HEK293 (cell line): ENCODE measurements around the gene MOGAT3.
A peak's percentile ranks its signal among the peaks of the same experiment; 100 is the strongest.

Experiments
- CTCF ChIA-PET: fragments of 350-600 bp; formaldehyde crosslinking; extraction: SDS; loops from one replicate; lab custom pipeline; 2021; ENCODE audit warnings: antibody characterized with exemption; lab: Yijun Ruan, JAX
- POLR2A ChIA-PET: fragments of 300-600 bp; formaldehyde crosslinking; extraction: SDS; loops from one replicate; lab custom pipeline; 2020; ENCODE audit warnings: antibody characterized with exemption, inconsistent platforms; lab: Yijun Ruan, JAX
- H3K27ac ChIP-seq: fragments of 200-500 bp; sonication (Bioruptor generic); 2 replicates; pipeline ENCODE4 v1.5.1; 2014; ENCODE audit warnings: low read depth, low read length, control low read depth, inconsistent platforms; ENCODE audit errors: extremely low read depth
- H3K36me3 ChIP-seq, 2 experiments: fragments of 200-500 bp in 1 of 2; sonication (Bioruptor generic) in 1 of 2; 1 replicate in 1 of 2; 2 replicates in 1 of 2; pipeline ENCODE4 v1.5.1; 2014 to 2017; ENCODE audit warnings: inconsistent platforms in 2 of 2, low read length in 2 of 2; ENCODE audit not compliant: control insufficient read depth in 2 of 2, insufficient read depth in 1 of 2
- H3K4me1 ChIP-seq: fragments of 200-500 bp; sonication (Bioruptor generic); 2 replicates; pipeline ENCODE4 v1.5.1; 2014; ENCODE audit warnings: mild to moderate bottlenecking, low read length, inconsistent platforms; ENCODE audit not compliant: control insufficient read depth, insufficient read depth
- H3K4me3 ChIP-seq: 2 replicates; pipeline ENCODE4 v1.5.1; 2011; ENCODE audit warnings: low read depth, mild to moderate bottlenecking, control low read depth, low read length, moderate library complexity
- H3K9me3 ChIP-seq: fragments of 200-500 bp; sonication (Bioruptor generic); 2 replicates; pipeline ENCODE4 v1.5.1; 2014; ENCODE audit warnings: low read depth, low read length, inconsistent platforms; ENCODE audit not compliant: control insufficient read depth, insufficient read depth
- BCL11A ChIP-seq: fragments of 450-650 bp; formaldehyde crosslinking; IDR thresholded peaks from 2 replicates; pipeline ENCODE4 v1.5.1; 2016; ENCODE audit warnings: low read depth, missing biosample characterization, missing genetic modification characterization
- GLIS2 ChIP-seq: fragments of 450-650 bp; formaldehyde crosslinking; IDR thresholded peaks from 2 replicates; pipeline ENCODE4 v1.5.1; 2016; ENCODE audit warnings: missing biosample characterization, missing genetic modification characterization
- HOXD13 ChIP-seq: sonication (generic); formaldehyde crosslinking; IDR thresholded peaks from 2 replicates; pipeline ENCODE4 v1.8.0; 2022; ENCODE audit warnings: missing genetic modification reagents, borderline replicate concordance
- INSM2 ChIP-seq: fragments of 450-650 bp; formaldehyde crosslinking; IDR thresholded peaks from 2 replicates; pipeline ENCODE4 v1.5.1; 2016; ENCODE audit warnings: missing biosample characterization, missing genetic modification characterization
- KLF1 ChIP-seq: fragments of 450-650 bp; formaldehyde crosslinking; IDR thresholded peaks from 2 replicates; pipeline ENCODE4 v1.5.1; 2016; ENCODE audit warnings: missing biosample characterization, missing genetic modification characterization
- KLF10 ChIP-seq: fragments of 450-650 bp; IDR thresholded peaks from 2 replicates; pipeline ENCODE4 v1.5.1; 2018; ENCODE audit warnings: missing biosample characterization, mild to moderate bottlenecking, missing genetic modification characterization
- KLF17 ChIP-seq: fragments of 450-650 bp; formaldehyde crosslinking; IDR thresholded peaks from 2 replicates; pipeline ENCODE4 v1.5.1; 2016; ENCODE audit warnings: missing biosample characterization, missing genetic modification characterization
- PATZ1 ChIP-seq: fragments of 450-650 bp; formaldehyde crosslinking; IDR thresholded peaks from 2 replicates; pipeline ENCODE4 v1.5.1; 2016; ENCODE audit warnings: missing biosample characterization, missing genetic modification characterization
- PRDM10 ChIP-seq: fragments of 450-650 bp; formaldehyde crosslinking; IDR thresholded peaks from 2 replicates; pipeline ENCODE4 v1.5.1; 2016; ENCODE audit warnings: missing biosample characterization, missing genetic modification characterization
- RBAK ChIP-seq: fragments of 450-650 bp; formaldehyde crosslinking; IDR thresholded peaks from 2 replicates; pipeline ENCODE4 v1.5.1; 2016; ENCODE audit warnings: missing biosample characterization, missing genetic modification characterization
- SALL2 ChIP-seq: fragments of 450-650 bp; formaldehyde crosslinking; IDR thresholded peaks from 2 replicates; pipeline ENCODE4 v1.5.0; 2017; ENCODE audit warnings: missing biosample characterization, mild to moderate bottlenecking, missing genetic modification characterization, borderline replicate concordance
- TCF7L2 ChIP-seq: IDR thresholded peaks from 2 replicates; pipeline ENCODE4 v1.6.1; 2011; ENCODE audit warnings: low read depth, mild to moderate bottlenecking, inconsistent platforms, low read length, moderate library complexity, borderline replicate concordance
- ZBTB48 ChIP-seq: fragments of 450-650 bp; formaldehyde crosslinking; IDR thresholded peaks from 2 replicates; pipeline ENCODE4 v1.5.1; 2016; ENCODE audit warnings: missing biosample characterization, missing genetic modification characterization
- ZNF114 ChIP-seq: fragments of 450-650 bp; formaldehyde crosslinking; IDR thresholded peaks from 2 replicates; pipeline ENCODE4 v1.5.0; 2017; ENCODE audit warnings: missing biosample characterization, missing genetic modification characterization
- ZNF202 ChIP-seq: fragments of 450-650 bp; formaldehyde crosslinking; IDR thresholded peaks from 2 replicates; pipeline ENCODE4 v1.5.1; 2016; ENCODE audit warnings: missing biosample characterization, missing genetic modification characterization, borderline replicate concordance
- ZNF23 ChIP-seq: fragments of 450-650 bp; formaldehyde crosslinking; IDR thresholded peaks from 2 replicates; pipeline ENCODE4 v1.5.1; 2016; ENCODE audit warnings: missing biosample characterization, missing genetic modification characterization, borderline replicate concordance
- ZNF555 ChIP-seq: fragments of 450-650 bp; formaldehyde crosslinking; conservative IDR thresholded peaks from 2 replicates; pipeline ENCODE4 v1.5.1; 2017; ENCODE audit warnings: missing biosample characterization, mild to moderate bottlenecking, missing genetic modification characterization, inconsistent platforms
- ZNF626 ChIP-seq: fragments of 450-650 bp; sonication (Bioruptor Pico); formaldehyde crosslinking; IDR thresholded peaks from 2 replicates; pipeline ENCODE4 v1.5.1; 2018; ENCODE audit warnings: missing biosample characterization, missing genetic modification characterization, inconsistent platforms
- ZNF629 ChIP-seq: fragments of 450-650 bp; formaldehyde crosslinking; IDR thresholded peaks from 2 replicates; pipeline ENCODE4 v1.5.1; 2017; ENCODE audit warnings: missing biosample characterization, missing genetic modification characterization
- ZNF747 ChIP-seq: fragments of 450-650 bp; formaldehyde crosslinking; IDR thresholded peaks from 2 replicates; pipeline ENCODE4 v1.5.1; 2016; ENCODE audit warnings: missing biosample characterization, missing genetic modification characterization
- ZNF776 ChIP-seq: fragments of 450-650 bp; formaldehyde crosslinking; IDR thresholded peaks from 2 replicates; pipeline ENCODE4 v1.5.0; 2017; ENCODE audit warnings: missing biosample characterization, missing genetic modification characterization, borderline replicate concordance
- TF ChIP-seq, protein P1 (sequence below): fragments of 450-650 bp; formaldehyde crosslinking; IDR thresholded peaks from 2 replicates; pipeline ENCODE4 v1.5.1; 2017; ENCODE audit warnings: missing biosample characterization, missing genetic modification characterization
- TF ChIP-seq, protein P2 (sequence below): fragments of 450-650 bp; formaldehyde crosslinking; IDR thresholded peaks from 2 replicates; pipeline ENCODE4 v1.5.1; 2016; ENCODE audit warnings: missing biosample characterization, missing genetic modification characterization

MOGAT3 gene

GRCh38 chr7:101159696-101160674 is 40.9 kb downstream of the MOGAT3 start:
- no peak overlapping the region for H3K27ac ChIP-seq
- POLR2A ChIA-PET, result interaction anchor here (0.6 kb wide), 3 partner anchors 22 to 270 kb away, joined by 3 to 4 read pairs (median 3); no protein-coding TSS in a partner anchor
- no peak for TF ChIP-seq ZNF202
- TF ChIP-seq ZNF747 (tag by site-specific recombination), result 0 out of 2 replicates have a peak, but pooled peaks have one; percentile 24
- peak; percentile 70 for TF ChIP-seq ZBTB48 (tag by site-specific recombination)
- TF ChIP-seq, protein P1, sequence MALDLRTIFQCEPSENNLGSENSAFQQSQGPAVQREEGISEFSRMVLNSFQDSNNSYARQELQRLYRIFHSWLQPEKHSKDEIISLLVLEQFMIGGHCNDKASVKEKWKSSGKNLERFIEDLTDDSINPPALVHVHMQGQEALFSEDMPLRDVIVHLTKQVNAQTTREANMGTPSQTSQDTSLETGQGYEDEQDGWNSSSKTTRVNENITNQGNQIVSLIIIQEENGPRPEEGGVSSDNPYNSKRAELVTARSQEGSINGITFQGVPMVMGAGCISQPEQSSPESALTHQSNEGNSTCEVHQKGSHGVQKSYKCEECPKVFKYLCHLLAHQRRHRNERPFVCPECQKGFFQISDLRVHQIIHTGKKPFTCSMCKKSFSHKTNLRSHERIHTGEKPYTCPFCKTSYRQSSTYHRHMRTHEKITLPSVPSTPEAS (tag by site-specific recombination), result peak; percentile 94
- no peak for TF ChIP-seq KLF10
- no peak for TF ChIP-seq ZNF626 (tag by site-specific recombination)
- TF ChIP-seq ZNF776, result 0 out of 2 replicates have a peak, but pooled peaks have one; percentile 26
- TF ChIP-seq BCL11A (tag by site-specific recombination), result no peak
- TF ChIP-seq ZNF114 (tag by site-specific recombination), result no peak
- 0 out of 2 replicates have a peak, but pooled peaks have one; percentile 16 for TF ChIP-seq INSM2 (tag by site-specific recombination)
- TF ChIP-seq HOXD13 (CRISPR knock-in tag), result no peak
- TF ChIP-seq PRDM10 (tag by site-specific recombination), result peak; percentile 75
- TF ChIP-seq RBAK, result peak; percentile 43; the same call in 1 of the 2 replicates
- no peak for TF ChIP-seq ZNF23 (tag by site-specific recombination)
- TF ChIP-seq, protein P2, sequence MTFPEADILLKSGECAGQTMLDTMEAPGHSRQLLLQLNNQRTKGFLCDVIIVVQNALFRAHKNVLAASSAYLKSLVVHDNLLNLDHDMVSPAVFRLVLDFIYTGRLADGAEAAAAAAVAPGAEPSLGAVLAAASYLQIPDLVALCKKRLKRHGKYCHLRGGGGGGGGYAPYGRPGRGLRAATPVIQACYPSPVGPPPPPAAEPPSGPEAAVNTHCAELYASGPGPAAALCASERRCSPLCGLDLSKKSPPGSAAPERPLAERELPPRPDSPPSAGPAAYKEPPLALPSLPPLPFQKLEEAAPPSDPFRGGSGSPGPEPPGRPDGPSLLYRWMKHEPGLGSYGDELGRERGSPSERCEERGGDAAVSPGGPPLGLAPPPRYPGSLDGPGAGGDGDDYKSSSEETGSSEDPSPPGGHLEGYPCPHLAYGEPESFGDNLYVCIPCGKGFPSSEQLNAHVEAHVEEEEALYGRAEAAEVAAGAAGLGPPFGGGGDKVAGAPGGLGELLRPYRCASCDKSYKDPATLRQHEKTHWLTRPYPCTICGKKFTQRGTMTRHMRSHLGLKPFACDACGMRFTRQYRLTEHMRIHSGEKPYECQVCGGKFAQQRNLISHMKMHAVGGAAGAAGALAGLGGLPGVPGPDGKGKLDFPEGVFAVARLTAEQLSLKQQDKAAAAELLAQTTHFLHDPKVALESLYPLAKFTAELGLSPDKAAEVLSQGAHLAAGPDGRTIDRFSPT, result peak; percentile 29; the same call in 1 of the 2 replicates
- peak; percentile 14; the same call in 1 of the 2 replicates for TF ChIP-seq ZNF629 (tag by site-specific recombination)
- no peak for TF ChIP-seq KLF1 (tag by site-specific recombination)
- 0 out of 2 replicates have a peak, but pooled peaks have one; percentile 30 for TF ChIP-seq SALL2
- TF ChIP-seq ZNF555 (tag by site-specific recombination), result no peak
- TF ChIP-seq GLIS2 (tag by site-specific recombination), result peak; percentile 74; the same call in 1 of the 2 replicates
- TF ChIP-seq PATZ1 (tag by site-specific recombination), result peak; percentile 35; the same call in 1 of the 2 replicates
- no peak for TF ChIP-seq TCF7L2
- TF ChIP-seq KLF17 (tag by site-specific recombination), result peak; percentile 96

More at GRCh38 chr7:101159696-101160674, 40.9 kb downstream of the MOGAT3 start:
- CTCF ChIA-PET, result interaction anchor here (8.6 kb wide), 1 partner anchor 16 kb away, joined by 84 read pairs; no protein-coding TSS in a partner anchor
- H3K4me1 ChIP-seq, result peaks cover 13% of the 10 kb centered on the region
- H3K9me3 ChIP-seq, result no peaks in the 10 kb centered on the region
- no peak overlapping the region for H3K4me3 ChIP-seq
- peaks cover 3 to 17% of the 10 kb centered on the region in 2 experiments; a peak in 2 of 3 replicates for H3K36me3 ChIP-seq
